OCI-LY7 (cell line): ENCODE results near the gene XPR1.

Source experiments
- CTCF ChIP-seq: fragments of 200-600 bp; sonication (generic); conservative IDR thresholded peaks from 2 replicates; pipeline ENCODE4 v1.5.1; 2014; ENCODE audit warnings: mild to moderate bottlenecking, antibody characterized with exemption, low read length, moderate library complexity, mixed read lengths
- EZH2phosphoT487 ChIP-seq: fragments of 200-600 bp; sonication (generic); IDR thresholded peaks from 2 replicates; pipeline ENCODE4 v1.6.1; 2018; ENCODE audit warnings: low read depth, borderline replicate concordance, mild to moderate bottlenecking, mixed run types, antibody characterized with exemption, low read length, moderate library complexity, mixed read lengths

- TF ChIP-seq CTCF = no peak
- TF ChIP-seq EZH2phosphoT487 = no peak
Measured at GRCh38 chr1:180854456-180854855, 222.6 kb downstream of the XPR1 start.
